PC-9 (cell line): ENCODE data around the gene CEMIP2. TPM values are rescaled to one million over a fixed set of nuclear protein-coding genes. Genes with fewer than 3 reads are reported as not detected.
A peak's percentile ranks its signal among the peaks of the same experiment; 100 is the strongest.

Source experiments
- BruUV-seq: library from RNA; stranded (reverse); fragments of 400-500 nt; replicated peaks from 2 replicates; lab custom pipeline; 2021; lab: Mats Ljungman, UMichigan
- CTCF ChIA-PET: fragments of 300-600 bp; sonication (Branson Sonifier 250); formaldehyde crosslinking; loops from one replicate; lab custom pipeline; 2022; ENCODE audit warnings: antibody characterized with exemption; lab: Charles Lee
- POLR2A ChIA-PET: fragments of 300-600 bp; sonication (Branson Sonifier 250); formaldehyde crosslinking; loops from one replicate; lab custom pipeline; 2022; ENCODE audit warnings: antibody characterized with exemption; ENCODE audit not compliant: unreplicated experiment; lab: Charles Lee
- DNase-seq, 2 experiments: peaks; one replicate each; pipeline versions ENCODE4 v3.0.0 to v3.0.0-alpha.2; 2015 to 2022; ENCODE audit warnings: mixed read lengths in 1 of 2
- H2AFZ ChIP-seq: fragments of 200-600 bp; sonication (generic); 2 replicates; pipeline ENCODE4 v1.8.1; 2017; ENCODE audit warnings: antibody characterized with exemption
- H3F3A ChIP-seq: fragments of 200-600 bp; sonication (generic); 2 replicates; pipeline ENCODE4 v1.8.1; 2017; ENCODE audit warnings: antibody characterized with exemption, mild to moderate bottlenecking, low read depth; ENCODE audit not compliant: insufficient read depth
- H3K27ac ChIP-seq: fragments of 200-600 bp; sonication (generic); 2 replicates; pipeline ENCODE4 v1.6.1; 2016; ENCODE audit warnings: mixed run types
- H3K27me3 ChIP-seq: fragments of 200-600 bp; sonication (generic); 2 replicates; pipeline ENCODE4 v1.6.1; 2016; ENCODE audit warnings: low read depth, mixed run types; ENCODE audit not compliant: insufficient read depth
- H3K36me3 ChIP-seq: fragments of 200-600 bp; sonication (generic); 2 replicates; pipeline ENCODE4 v1.6.1; 2016; ENCODE audit warnings: low read depth, mixed run types
- H3K4me1 ChIP-seq: fragments of 200-600 bp; sonication (generic); replicated peaks from 2 replicates; pipeline ENCODE4 v1.6.1; 2016; ENCODE audit warnings: mixed run types; ENCODE audit not compliant: insufficient read depth
- H3K4me2 ChIP-seq: fragments of 200-600 bp; sonication (generic); 2 replicates; pipeline ENCODE4 v1.6.1; 2017; ENCODE audit warnings: mixed run types
- H3K4me3 ChIP-seq: fragments of 200-600 bp; sonication (generic); 2 replicates; pipeline ENCODE4 v1.6.1; 2016; ENCODE audit warnings: mixed run types
- H3K79me2 ChIP-seq: fragments of 200-600 bp; sonication (generic); 2 replicates; pipeline ENCODE4 v1.6.1; 2017; ENCODE audit warnings: low read depth, mixed run types
- H3K9me2 ChIP-seq: fragments of 200-600 bp; sonication (generic); 2 replicates; pipeline ENCODE4 v1.8.1; 2017; ENCODE audit warnings: mild to moderate bottlenecking; ENCODE audit not compliant: insufficient read depth
- H3K9me3 ChIP-seq: fragments of 200-600 bp; sonication (generic); 2 replicates; pipeline ENCODE4 v1.8.1; 2016; ENCODE audit warnings: low read depth; ENCODE audit not compliant: insufficient read depth
- H4K20me1 ChIP-seq: fragments of 200-600 bp; sonication (generic); 2 replicates; pipeline ENCODE4 v1.8.1; 2017; ENCODE audit not compliant: insufficient read depth
- EZH2 ChIP-seq: fragments of 200-600 bp; sonication (generic); IDR thresholded peaks from 2 replicates; pipeline ENCODE4 v1.8.0; 2017; ENCODE audit warnings: antibody characterized with exemption, low read depth
- intact Hi-C: fragments of 100-400 bp; cut with micrococcal nuclease; formaldehyde crosslinking; loops from one replicate; pipeline ENCODE4 v1.10.0; 2022; ENCODE audit not compliant: unreplicated experiment
- total RNA-seq: library from RNA; stranded (reverse); gene quantifications from 2 replicates; pipeline ENCODE4 v1.2.3, GENCODE V29; 2021
- TF ChIP-seq, protein P1 (sequence below): fragments of 200-600 bp; sonication (generic); conservative IDR thresholded peaks from 2 replicates; pipeline ENCODE4 v1.6.1; 2017; ENCODE audit warnings: mixed run types, antibody characterized with exemption, mild to moderate bottlenecking, moderate library complexity

CEMIP2 gene
- total RNA-seq, 1 experiment from 2014 or later, result 77.0 TPM

DNA sequence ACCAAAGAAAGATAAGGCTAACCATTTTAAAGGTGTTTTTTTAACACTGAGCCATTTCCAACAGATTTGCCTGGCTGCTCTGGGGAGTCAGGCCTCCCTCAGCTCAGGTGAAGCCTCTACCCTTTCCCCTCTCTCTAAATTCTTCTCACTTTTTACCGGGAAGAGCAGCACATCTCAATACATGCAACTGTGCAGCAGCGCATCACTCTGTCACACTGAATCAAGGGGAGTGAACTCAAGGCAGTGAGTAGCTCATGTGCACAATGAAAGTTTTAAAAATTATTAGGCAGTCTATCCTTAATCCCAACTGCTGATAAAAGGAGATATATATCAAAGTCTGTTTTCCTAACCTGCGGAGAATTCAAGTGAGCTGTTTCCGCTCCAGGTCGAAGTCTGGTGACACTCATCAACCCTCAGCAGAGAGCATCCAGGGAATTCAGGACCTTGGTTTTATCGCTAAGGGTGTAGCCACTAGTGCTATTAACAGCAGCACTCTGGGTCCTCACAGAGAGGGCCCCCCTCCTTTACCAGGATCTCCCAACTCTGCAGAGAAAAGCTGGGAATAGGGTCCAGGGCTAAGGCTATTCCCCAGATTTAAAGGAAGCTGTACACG lies 1.0 kb downstream of the CEMIP2 start:
- peak overlapping the region; percentile 67; the same call in 1 of the 2 replicates for H2AFZ ChIP-seq
- no peak overlapping the region for H3K27ac ChIP-seq
- CTCF ChIA-PET, result interaction anchor here (0.7 to 1.2 kb wide), 2 partner anchors 40 to 163 kb away, joined by 3 read pairs; no protein-coding TSS in a partner anchor
- no peaks in the 10 kb centered on the region for H3K9me2 ChIP-seq
- H3K36me3 ChIP-seq, result no peaks in the 10 kb centered on the region
- no peaks in the 10 kb centered on the region for H3K27me3 ChIP-seq
- H3F3A ChIP-seq, result peaks cover 27% of the 10 kb centered on the region; the same call in 1 of the 2 replicates
- POLR2A ChIA-PET, result interaction anchor here (0.6 to 2.0 kb wide), 4 partner anchors 61 to 1959 kb away, joined by 3 to 13 read pairs (median 6); partner anchors contain the start of genes ABHD17B and C9orf85
- H3K9me3 ChIP-seq, result no peaks in the 10 kb centered on the region
- BruUV-seq, result no TSS peak
- DNase-seq, result no peak
- intact Hi-C loops, result loop anchor here (5.0 to 10.0 kb wide), 2 partner anchors 272 to 420 kb away; no protein-coding TSS in a partner anchor
- H3K79me2 ChIP-seq, result peaks cover 57% of the 10 kb centered on the region
- TF ChIP-seq EZH2, result no peak
- TF ChIP-seq, protein P1, sequence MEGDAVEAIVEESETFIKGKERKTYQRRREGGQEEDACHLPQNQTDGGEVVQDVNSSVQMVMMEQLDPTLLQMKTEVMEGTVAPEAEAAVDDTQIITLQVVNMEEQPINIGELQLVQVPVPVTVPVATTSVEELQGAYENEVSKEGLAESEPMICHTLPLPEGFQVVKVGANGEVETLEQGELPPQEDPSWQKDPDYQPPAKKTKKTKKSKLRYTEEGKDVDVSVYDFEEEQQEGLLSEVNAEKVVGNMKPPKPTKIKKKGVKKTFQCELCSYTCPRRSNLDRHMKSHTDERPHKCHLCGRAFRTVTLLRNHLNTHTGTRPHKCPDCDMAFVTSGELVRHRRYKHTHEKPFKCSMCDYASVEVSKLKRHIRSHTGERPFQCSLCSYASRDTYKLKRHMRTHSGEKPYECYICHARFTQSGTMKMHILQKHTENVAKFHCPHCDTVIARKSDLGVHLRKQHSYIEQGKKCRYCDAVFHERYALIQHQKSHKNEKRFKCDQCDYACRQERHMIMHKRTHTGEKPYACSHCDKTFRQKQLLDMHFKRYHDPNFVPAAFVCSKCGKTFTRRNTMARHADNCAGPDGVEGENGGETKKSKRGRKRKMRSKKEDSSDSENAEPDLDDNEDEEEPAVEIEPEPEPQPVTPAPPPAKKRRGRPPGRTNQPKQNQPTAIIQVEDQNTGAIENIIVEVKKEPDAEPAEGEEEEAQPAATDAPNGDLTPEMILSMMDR, result no peak
- H3K4me2 ChIP-seq, result peak overlapping the region; percentile 84
- H3K4me3 ChIP-seq, result peak overlapping the region; percentile 81
- H3K4me1 ChIP-seq, result peaks cover 61% of the 10 kb centered on the region
- peaks cover 23% of the 10 kb centered on the region for H4K20me1 ChIP-seq

DNA sequence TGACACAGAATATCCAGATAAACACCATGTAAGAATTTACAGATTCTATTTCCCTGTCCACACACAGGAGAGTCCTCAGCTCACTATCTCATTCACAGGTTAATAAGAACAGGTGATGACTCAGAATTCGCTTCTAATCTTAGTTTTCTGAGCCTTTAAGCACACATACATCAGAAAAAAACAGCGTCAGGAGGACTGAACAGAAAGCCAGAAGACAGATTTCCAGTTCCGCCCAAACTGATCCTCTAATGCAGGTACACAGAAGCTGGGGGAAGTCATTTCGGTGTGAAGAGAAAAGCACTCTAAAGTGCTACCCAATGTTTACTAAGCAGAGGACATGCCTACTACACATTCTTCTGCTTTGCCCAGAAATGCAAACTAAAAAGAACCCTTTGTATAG lies 1.6 kb downstream of the CEMIP2 start:
- peak overlapping the region; percentile 84 for H3K4me2 ChIP-seq
- H3F3A ChIP-seq, result peaks cover 27% of the 10 kb centered on the region; the same call in 1 of the 2 replicates
- no peaks in the 10 kb centered on the region for H3K27me3 ChIP-seq
- peaks cover 61% of the 10 kb centered on the region for H3K4me1 ChIP-seq
- peaks cover 23% of the 10 kb centered on the region for H4K20me1 ChIP-seq
- H3K9me2 ChIP-seq, result no peaks in the 10 kb centered on the region
- no peak overlapping the region for H2AFZ ChIP-seq
- peak overlapping the region; percentile 24; the same call in 1 of the 2 replicates for H3K27ac ChIP-seq
- no TSS peak for BruUV-seq
- intact Hi-C loops, result loop anchor here (5.0 to 10.0 kb wide), 2 partner anchors 272 to 419 kb away; no protein-coding TSS in a partner anchor
- ChIA-PET POLR2A (interaction anchor here (0.6 to 2.0 kb wide), 4 partner anchors 16 to 1960 kb away, joined by 3 to 13 read pairs (median 6); partner anchors contain the start of genes ABHD17B and C9orf85), CTCF (interaction anchor here (0.7 to 1.2 kb wide), 2 partner anchors 39 to 162 kb away, joined by 3 read pairs; no protein-coding TSS in a partner anchor)
- peaks cover 63% of the 10 kb centered on the region for H3K79me2 ChIP-seq
- DNase-seq, result peak in 1 of 2 experiments; percentile 74
- peak overlapping the region; percentile 81 for H3K4me3 ChIP-seq
- H3K36me3 ChIP-seq, result no peaks in the 10 kb centered on the region
- TF ChIP-seq, protein P1, result no peak
- TF ChIP-seq EZH2, result no peak
- H3K9me3 ChIP-seq, result no peaks in the 10 kb centered on the region

DNA sequence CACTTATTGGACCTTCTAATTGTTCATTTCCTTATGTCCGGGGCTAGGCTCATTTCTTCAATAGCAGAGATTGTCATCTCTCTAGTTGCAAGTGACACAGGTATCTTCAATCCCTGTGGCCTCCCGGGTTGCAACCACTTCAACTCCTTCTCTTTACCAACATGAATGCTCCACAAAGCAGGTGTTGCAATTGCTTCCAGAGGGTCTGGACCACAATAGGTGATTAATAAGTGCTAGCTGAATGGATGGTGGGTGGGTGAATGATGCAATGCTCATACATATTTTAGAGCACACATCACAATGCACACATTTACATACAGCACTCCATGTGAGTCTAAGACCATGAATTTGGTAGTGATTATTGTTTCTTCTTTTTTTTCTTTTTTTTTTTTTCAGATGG lies 2.6 kb downstream of the CEMIP2 start:
- peak overlapping the region; percentile 84 for H3K4me2 ChIP-seq
- peaks cover 23% of the 10 kb centered on the region for H4K20me1 ChIP-seq
- no peak overlapping the region for H3K27ac ChIP-seq
- no TSS peak for BruUV-seq
- no peaks in the 10 kb centered on the region for H3K36me3 ChIP-seq
- intact Hi-C loops, result loop anchor here (5.0 to 10.0 kb wide), 2 partner anchors 271 to 418 kb away; no protein-coding TSS in a partner anchor
- ChIA-PET POLR2A (no interaction called here), CTCF (no interaction called here)
- no peaks in the 10 kb centered on the region for H3K9me2 ChIP-seq
- TF ChIP-seq, protein P1, result no peak
- no peak for TF ChIP-seq EZH2
- H3K4me3 ChIP-seq, result peak overlapping the region; percentile 81; the same call in 1 of the 2 replicates
- H3K9me3 ChIP-seq, result no peaks in the 10 kb centered on the region
- H2AFZ ChIP-seq, result no peak overlapping the region
- peak in 1 of 2 experiments; percentile 64 for DNase-seq
- peaks cover 27% of the 10 kb centered on the region; the same call in 1 of the 2 replicates for H3F3A ChIP-seq
- no peaks in the 10 kb centered on the region for H3K27me3 ChIP-seq
- peaks cover 65% of the 10 kb centered on the region for H3K4me1 ChIP-seq
- peaks cover 73% of the 10 kb centered on the region for H3K79me2 ChIP-seq
